ENCODE results near the gene PPP1R36.

DNA sequence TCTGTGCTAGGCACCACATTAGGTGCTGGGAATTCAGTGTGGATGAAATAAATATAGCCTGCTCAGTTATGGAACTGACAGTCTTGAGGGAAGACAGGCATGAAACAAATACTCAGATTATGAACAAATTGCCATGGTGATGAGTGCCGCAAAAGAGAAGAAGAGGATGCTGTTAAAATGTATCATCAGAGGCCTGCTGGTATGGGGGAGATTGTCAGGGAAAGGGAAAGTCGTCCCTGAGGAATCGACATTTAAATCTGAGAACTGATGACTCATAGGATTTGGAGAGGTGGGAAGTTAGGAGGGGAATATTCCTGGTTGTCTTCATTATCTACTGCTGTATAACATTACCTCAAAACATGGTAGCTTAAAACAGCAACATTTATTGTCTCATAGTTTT, 42.0 kb downstream of the PPP1R36 start:
- TF ChIP-seq GATA2 (IDR thresholded peaks at IDR 0.05; ENCODE audit: low read depth, low read length) = no peak
- no peak for TF ChIP-seq GATA3 (IDR thresholded peaks at IDR 0.05; ENCODE audit: low read depth, low read length)
